ENCODE data around the gene CGB2.
A peak's percentile ranks its signal among the peaks of the same experiment; 100 is the strongest.
"Not testable (repeated sequence)": the region's sequence is repeated elsewhere in the genome, so short reads cannot be mapped to it uniquely, and the experiment has no call there.

The CGB2 gene

GRCh38 chr19:49010453-49010852, 21.2 kb upstream of the CGB2 start:
- DNase-seq (ENCODE audit: low read depth in 2 of 2): no peak

DNA sequence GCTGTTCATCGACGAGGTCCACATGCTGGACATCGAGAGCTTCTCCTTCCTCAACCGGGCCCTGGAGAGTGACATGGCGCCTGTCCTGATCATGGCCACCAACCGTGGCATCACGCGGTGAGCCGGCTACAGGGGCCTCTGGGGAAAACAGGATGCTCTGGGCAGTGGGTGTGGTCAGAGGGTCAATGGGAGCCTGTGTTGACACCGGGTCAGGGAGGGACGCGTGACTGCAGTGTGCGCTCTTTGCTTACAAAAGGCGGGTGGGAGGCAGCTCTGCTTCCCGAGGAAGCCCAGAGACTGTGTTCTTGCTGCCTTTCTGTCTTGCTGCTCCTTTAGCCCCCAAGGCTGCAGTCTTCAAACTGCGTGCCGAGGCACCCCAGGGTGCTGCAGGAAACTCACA, 20.5 kb upstream of the CGB2 start:
- no peak for DNase-seq (ENCODE audit: low read depth in 2 of 2)

- no peak for DNase-seq (ENCODE audit: low read depth in 2 of 2)
These were observed 17.4 kb upstream of the CGB2 start for GRCh38 chr19:49014123-49014869.

DNA sequence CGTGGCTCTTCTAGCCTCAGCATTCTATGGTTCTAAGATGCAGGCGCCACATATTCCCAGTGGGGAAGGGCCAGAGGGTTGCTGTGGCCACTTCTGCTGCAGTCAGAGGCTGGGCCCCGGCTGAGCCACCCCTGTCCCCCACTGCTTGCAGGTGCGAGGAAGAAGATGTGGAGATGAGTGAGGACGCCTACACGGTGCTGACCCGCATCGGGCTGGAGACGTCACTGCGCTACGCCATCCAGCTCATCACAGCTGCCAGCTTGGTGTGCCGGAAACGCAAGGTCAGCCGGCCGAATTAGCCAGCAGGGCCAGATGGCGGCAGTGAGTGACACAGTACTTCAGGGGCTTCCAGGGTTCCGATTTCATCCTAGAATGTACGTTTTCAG, 16.8 kb upstream of the CGB2 start:
- no peak for DNase-seq (ENCODE audit: low read depth in 2 of 2)

GRCh38 chr19:49016067-49016839, 15.4 kb upstream of the CGB2 start:
- no peak for DNase-seq (ENCODE audit: low read depth in 2 of 2)

GRCh38 chr19:49017041-49017665, 14.5 kb upstream of the CGB2 start, which contains the start of gene LHB:
TSS of gene LHB (minus strand) at chr19:49017091. CDS start at chr19:49017081, 10 bp downstream.
- no peak for DNase-seq (ENCODE audit: low read depth in 2 of 2)

DNA sequence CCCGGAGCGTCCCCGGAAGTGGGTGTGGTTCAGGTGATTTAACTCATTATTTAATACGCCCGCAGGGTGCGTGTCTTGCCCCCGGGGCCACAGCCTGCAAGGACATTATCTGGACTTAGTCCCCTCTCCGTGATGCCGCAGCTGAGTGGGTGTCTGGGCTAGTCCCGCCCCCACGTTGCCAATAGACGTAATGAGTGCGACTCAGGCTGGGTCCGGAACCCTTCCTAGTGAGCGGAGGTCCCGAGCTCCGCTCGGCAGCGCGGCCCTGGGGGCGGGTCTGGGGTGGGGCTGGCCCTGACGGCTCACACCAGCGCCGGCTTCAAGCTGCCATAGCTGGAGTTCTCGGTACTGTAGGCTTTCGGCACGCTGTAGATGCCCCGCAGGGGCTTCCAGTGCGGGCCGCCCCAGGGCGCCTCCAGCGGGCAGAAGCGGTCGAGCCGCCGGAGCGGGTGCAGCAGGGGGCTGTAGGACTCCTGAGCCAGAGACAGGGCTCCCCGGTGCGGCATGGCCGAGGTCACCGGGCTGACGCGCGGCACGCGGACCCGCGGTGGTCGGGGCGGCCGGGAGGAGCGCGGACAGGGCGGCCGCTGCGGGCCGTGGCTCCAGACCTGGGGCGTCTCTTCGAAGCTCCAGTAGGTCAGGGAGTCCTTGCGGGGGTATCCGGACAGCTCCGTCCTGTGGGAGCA, 13.9 kb upstream of the CGB2 start:
- peak; percentile 38 to 39 for DNase-seq (ENCODE audit: low read depth in 2 of 2)

DNA sequence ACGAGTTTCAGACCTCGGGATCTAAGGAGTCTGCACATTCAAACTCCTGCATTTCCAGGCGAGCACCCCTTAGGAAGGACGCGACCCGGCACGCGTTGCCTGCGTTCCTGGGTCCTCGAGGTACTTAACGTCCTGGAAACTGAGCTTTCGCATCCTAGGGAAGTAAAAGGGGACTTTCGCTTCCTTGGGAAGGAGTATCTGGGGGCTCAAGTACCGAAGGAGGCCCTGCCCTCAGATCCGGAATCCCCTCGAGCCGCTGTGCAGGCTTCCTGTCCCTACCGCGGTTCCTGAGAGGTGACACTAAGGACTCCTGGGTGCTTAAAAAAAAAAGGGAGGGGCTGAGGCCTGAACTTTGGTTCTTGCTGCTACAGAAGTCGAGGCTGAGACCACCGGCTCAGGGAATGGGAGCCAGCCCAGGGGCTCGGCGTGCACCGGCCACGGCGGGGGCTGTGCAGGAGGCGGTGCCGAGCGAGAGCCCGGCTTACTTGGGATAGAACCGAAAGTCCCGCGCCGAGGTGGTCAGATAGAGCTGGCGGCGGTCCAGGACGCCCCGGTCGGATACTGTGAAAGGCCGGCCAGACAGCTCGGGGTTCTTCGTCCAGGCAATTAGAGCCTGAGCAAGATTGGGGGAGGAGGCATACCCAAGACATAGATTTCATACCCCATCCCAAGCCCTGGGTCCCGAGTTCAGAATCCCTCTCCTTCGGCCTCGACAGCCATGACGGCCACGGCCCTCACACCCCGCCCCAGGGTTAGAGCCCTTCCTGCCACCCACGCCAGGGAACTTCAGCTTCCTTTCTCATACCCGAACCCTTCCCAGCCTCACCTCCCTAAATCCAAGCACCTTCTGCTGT, 13.1 kb upstream of the CGB2 start:
- not testable (repeated sequence) for DNase-seq (ENCODE audit: low read depth in 2 of 2)

- DNase-seq (ENCODE audit: low read depth in 2 of 2): peak; percentile 43 to 59
These were observed 12.3 kb upstream of the CGB2 start for GRCh38 chr19:49019242-49019932.

DNA sequence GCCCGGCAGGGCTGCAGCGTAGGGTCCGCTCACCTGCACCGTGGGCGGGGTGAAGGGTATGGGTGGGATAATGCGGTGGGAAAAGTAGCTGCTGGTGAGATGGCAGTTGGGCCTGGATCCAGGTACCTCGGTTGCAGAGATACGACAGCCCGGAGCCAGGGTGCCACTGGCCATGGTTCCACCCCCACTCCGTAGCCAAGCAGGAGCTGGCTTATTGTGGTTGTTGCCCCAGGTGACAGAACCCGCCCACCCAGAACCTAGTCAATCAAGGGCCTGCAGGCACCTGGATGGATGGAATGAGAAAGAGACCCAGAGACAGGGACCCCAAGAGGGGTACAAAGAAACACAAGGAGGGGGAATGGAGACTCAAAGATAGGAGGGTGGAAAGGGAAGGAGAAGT, 11.3 kb upstream of the CGB2 start:
- DNase-seq (ENCODE audit: low read depth in 2 of 2): no peak

DNA sequence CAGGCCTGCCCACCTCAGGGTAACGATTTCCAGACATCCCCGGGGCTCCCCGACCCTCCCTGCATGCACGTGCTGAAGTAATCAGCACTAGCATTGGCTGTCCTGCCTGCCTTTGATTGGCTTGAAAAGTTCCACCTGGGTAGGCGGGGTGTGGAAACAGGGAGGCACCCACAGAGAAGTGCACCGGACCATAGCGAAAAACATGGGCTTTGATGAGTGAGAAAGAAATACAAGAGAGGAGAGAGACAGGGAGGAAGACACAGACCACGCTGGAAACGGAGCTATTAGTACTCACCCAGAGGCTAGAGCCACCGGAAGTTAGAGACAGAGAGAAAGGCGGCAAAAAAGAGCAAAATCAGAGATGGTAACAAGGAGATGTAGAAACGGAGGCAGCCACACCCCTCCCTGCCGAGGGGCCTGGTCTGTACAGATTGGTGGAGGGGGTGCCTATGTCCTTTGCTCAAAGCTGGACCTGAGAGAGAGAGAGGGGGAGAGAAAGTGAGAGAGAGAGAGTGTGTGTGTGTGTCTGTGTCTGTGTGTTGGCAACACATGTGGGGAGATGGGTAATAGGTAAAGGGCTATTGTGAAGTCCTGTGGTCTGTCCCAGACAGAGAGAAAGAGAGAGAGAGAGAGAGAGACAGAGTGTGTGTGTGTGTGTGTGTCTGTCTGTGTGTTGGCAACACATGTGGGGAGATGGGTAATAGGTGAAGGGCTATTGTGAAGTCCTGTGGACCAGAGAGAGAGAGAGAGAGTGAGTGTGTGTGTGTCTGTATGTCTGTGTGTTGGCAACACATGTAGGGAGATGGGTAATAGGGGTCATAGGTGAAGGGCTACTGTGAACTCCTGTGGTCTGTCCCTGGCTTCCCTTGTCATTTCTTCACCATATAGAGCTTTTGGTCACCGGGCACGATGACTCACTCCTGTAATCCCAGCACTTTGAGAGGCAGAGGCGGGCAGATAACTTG, 10.5 kb upstream of the CGB2 start:
- no peak for DNase-seq (ENCODE audit: low read depth in 2 of 2)

- DNase-seq (ENCODE audit: low read depth in 2 of 2): no peak
These were observed 9.6 kb upstream of the CGB2 start for GRCh38 chr19:49022116-49022515.

- not testable (repeated sequence) for DNase-seq (ENCODE audit: low read depth in 2 of 2)
These were observed 7.5 kb upstream of the CGB2 start, which contains the start of gene CGB3 for GRCh38 chr19:49024233-49024632. TSS of gene CGB3 (minus strand) at chr19:49024333. CDS start at chr19:49023971, 362 bp downstream.

- DNase-seq (ENCODE audit: low read depth in 2 of 2): not testable (repeated sequence)
These were observed 6.6 kb upstream of the CGB2 start for GRCh38 chr19:49025088-49025487.

- not testable (repeated sequence) for DNase-seq (ENCODE audit: low read depth in 2 of 2)
These were observed 6.1 kb upstream of the CGB2 start for GRCh38 chr19:49025599-49025998.

- DNase-seq (ENCODE audit: low read depth in 2 of 2): not testable (repeated sequence)
These were observed 3.0 kb upstream of the CGB2 start for GRCh38 chr19:49028686-49029085.

- not testable (repeated sequence) for DNase-seq (ENCODE audit: low read depth in 2 of 2)
These were observed 1.9 kb upstream of the CGB2 start for GRCh38 chr19:49029749-49030148.

GRCh38 chr19:49030323-49030722, 1.4 kb upstream of the CGB2 start:
- not testable (repeated sequence) for DNase-seq (ENCODE audit: low read depth in 2 of 2)

- DNase-seq (ENCODE audit: low read depth in 2 of 2): peak in 1 of 2 donors; percentile 37
These were observed 5.1 kb downstream of the CGB2 start, which contains the start of gene CGB1 for GRCh38 chr19:49036815-49037214. TSS of gene CGB1 (minus strand) at chr19:49036895. CDS start at chr19:49036711, 184 bp downstream.
